Lower leg skin (tissue), 4 donors: ENCODE results near the gene APH1A. TPM values are rescaled to one million over a fixed set of nuclear protein-coding genes. Genes with fewer than 3 reads are reported as not detected.
A peak's percentile ranks its signal among the peaks of the same experiment; 100 is the strongest.
"Not testable (repeated sequence)": the region's sequence is repeated elsewhere in the genome, so short reads cannot be mapped to it uniquely, and the experiment has no call there.

Source experiments
- DNase-seq, 2 donors: peaks; one replicate each; pipeline ENCODE4 v3.0.0-alpha.2; 2019; ENCODE audit warnings: low spot score in 2 of 2
- H3K4me3 ChIP-seq: fragments of 200-600 bp; sonication (generic); 2 replicates; pipeline ENCODE4 v1.5.1; 2017; ENCODE audit warnings: mild to moderate bottlenecking, low read depth; ENCODE audit not compliant: poor library complexity, severe bottlenecking
- POLR2A ChIP-seq, 2 donors: fragments of 450-650 bp; IDR thresholded peaks; one replicate each; pipeline ENCODE4 v1.6.1; 2016 to 2017; ENCODE audit warnings: antibody characterized with exemption in 2 of 2, mild to moderate bottlenecking in 1 of 2, moderate library complexity in 1 of 2
- WGBS, 2 donors: methylation state at CpG; one replicate each; pipeline ENCODE4 v1.1.5; 2018; 5-methylcytosine and 5-hydroxymethylcytosine counted together
- intact Hi-C: fragments of 100-400 bp; cut with DNase I; formaldehyde crosslinking; loops from one replicate; pipeline ENCODE4 v1.15.0; 2023; ENCODE audit warnings: low total_unique reads
- total RNA-seq, 4 donors: library from RNA; depleted of rRNA; stranded (reverse); fragments of >200 nt; gene quantifications; one replicate each; pipeline ENCODE4 v1.1.0, GENCODE V29; 2016
- TF ChIP-seq, protein P1 (sequence below), 3 donors: fragments of 450-650 bp; IDR thresholded peaks; one replicate each; pipeline ENCODE4 v1.5.1; 2016; ENCODE audit warnings: antibody characterized with exemption in 3 of 3, mild to moderate bottlenecking in 3 of 3, moderate library complexity in 2 of 3

Gene APH1A
- total RNA-seq, 4 donors from 2014 or later = 113 to 139 (median 126) TPM

DNA sequence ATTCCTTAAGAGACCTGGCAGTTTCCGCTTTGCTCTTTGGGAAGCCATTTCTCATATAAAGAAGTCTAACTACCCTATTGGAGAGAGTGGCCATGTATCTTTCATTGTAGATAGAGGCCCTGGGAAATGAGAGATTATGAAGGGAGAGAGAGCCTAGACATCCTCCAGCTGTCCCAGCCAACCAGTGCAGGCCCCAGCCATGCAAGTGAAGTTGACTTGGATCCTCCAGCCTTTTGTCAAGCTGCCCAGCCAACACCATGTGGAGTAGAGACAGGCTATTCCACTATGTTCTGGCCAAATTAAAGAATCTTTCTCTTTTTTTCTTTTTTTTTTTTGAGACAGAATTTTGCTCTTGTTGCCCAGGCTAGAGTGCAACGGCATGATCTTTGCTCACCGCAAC, 25.8 kb downstream of the APH1A start:
- TF ChIP-seq, protein P1, sequence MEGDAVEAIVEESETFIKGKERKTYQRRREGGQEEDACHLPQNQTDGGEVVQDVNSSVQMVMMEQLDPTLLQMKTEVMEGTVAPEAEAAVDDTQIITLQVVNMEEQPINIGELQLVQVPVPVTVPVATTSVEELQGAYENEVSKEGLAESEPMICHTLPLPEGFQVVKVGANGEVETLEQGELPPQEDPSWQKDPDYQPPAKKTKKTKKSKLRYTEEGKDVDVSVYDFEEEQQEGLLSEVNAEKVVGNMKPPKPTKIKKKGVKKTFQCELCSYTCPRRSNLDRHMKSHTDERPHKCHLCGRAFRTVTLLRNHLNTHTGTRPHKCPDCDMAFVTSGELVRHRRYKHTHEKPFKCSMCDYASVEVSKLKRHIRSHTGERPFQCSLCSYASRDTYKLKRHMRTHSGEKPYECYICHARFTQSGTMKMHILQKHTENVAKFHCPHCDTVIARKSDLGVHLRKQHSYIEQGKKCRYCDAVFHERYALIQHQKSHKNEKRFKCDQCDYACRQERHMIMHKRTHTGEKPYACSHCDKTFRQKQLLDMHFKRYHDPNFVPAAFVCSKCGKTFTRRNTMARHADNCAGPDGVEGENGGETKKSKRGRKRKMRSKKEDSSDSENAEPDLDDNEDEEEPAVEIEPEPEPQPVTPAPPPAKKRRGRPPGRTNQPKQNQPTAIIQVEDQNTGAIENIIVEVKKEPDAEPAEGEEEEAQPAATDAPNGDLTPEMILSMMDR (IDR thresholded peaks at IDR 0.05) = no peak
- no peak for TF ChIP-seq POLR2A (IDR thresholded peaks at IDR 0.05)
- WGBS, 2 donors = 89 to 94% methylated on average over 3 of the region's 3 CpGs
- intact Hi-C loops = no loop called here
- peak in 1 of 2 donors; percentile 18 for DNase-seq
- H3K4me3 ChIP-seq = no peak overlapping the region

DNA sequence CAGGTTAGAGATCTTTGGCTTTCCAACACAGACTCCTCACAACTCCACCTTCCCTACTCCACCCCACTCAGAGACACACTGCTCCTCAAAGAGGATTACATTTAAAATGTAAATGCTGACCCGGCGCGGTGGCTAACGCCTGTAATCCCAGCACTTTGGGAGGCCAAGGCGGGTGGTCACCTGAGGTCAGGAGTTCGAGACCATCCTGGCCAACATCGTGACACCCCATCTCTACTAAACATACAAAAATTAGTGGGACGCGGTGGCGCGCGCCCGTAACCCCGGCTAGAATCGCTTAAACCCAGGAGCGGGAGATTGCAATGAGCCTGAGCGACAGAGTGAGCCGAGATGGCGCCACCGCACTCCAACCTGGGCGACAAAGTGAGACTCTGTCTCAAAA, 31.1 kb downstream of the APH1A start:
- intact Hi-C loops = no loop called here
- H3K4me3 ChIP-seq = no peak overlapping the region
- TF ChIP-seq, protein P1 (IDR thresholded peaks at IDR 0.05) = no peak
- no peak for TF ChIP-seq POLR2A (IDR thresholded peaks at IDR 0.05)
- 96% methylated on average over 21 of the region's 21 CpGs for WGBS, 2 donors
- DNase-seq = peak in 1 of 2 donors; percentile 68

DNA sequence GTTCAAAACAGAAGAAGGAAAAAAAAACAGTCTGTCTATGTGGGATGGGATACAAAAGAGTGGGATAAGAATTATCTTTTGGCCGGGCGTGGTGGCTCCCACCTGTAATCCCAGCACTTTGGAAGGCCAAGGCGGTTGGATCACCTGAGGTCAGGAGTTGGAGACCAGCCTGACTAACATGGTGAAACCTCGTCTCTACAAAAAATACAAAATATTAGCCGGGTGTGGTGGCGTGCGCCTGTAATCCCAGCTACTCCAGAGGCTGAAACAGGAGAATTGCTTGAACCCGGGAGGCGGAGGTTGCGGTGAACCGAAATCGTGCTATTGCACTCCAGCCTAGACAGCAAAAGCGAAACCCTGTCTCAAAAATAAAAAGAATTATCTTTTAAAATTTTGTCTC, 31.6 kb downstream of the APH1A start:
- intact Hi-C loops, H3K4me3 ChIP-seq: not testable (repeated sequence)
- WGBS, 2 donors = 84 to 86% methylated on average over 13 of the region's 13 CpGs
- DNase-seq = peak in 1 of 2 donors; percentile 66

DNA sequence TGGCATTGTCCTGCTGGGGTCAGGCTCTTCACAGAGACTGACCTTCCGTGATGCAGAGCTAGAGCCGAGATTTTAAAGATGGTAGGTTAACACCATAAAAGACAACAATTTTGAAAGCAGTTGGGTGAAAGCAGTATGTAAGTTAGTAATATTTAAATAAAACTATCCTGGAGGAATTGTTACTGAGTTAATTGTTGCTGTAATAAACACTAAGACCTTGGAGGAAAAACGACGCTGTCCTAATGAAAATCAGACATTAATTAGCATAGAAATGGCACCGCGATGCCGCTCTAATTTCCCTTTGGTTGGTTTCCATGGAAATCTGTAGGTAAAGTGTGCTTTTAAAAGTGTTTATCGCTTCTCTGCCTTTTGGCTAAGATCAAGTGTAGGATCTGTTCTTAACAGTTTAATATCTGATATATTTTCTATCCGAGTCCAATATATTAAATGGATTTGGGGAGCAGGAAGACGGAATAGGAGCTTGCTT, 32.2 kb downstream of the APH1A start:
- intact Hi-C loops = no loop called here
- peak overlapping the region; percentile 6 for H3K4me3 ChIP-seq
- no peak for TF ChIP-seq POLR2A (IDR thresholded peaks at IDR 0.05)
- TF ChIP-seq, protein P1 (IDR thresholded peaks at IDR 0.05) = no peak
- 14 to 20% methylated on average over 10 of the region's 10 CpGs for WGBS, 2 donors
- DNase-seq = peak in 1 of 2 donors; percentile 39

DNA sequence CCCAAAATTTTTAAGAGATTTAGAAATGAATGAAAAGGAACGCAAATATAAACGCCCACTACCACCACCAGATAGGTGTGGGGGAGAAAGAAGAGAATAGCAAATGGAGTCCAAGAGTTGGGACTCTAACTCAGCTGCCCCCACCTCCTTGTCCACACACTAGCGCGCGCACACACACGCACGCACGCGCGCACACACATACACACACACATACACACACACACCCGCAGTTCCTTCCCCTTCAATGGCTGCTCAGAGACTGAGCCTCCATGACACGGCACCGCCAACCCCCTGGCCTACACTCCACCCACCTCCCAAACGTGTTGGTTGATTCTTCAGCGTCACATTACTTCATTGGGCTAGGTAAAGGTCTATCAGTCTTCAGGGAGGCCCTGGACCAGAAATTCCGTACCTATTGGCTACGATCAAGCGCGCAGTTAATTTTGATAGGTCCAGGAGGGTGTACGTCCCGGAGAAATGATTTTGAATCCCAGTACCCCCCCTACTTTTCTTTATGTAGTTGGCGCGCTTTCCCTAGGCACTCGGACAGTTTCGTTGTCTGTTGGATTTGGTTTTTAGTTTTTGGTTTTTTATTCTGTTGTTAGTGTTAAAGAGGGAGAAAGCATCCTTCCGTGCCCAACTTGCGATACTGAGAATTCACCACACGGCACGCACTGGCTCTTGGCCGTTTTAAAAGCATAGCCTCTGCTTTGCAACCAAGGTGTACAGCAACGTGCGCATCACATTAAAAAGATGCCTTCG, 32.8 kb downstream of the APH1A start, which contains the start of gene ANP32E:
TSS of gene ANP32E (minus strand) at position 261 of the 762 bp plus-strand sequence. CDS start 326 bp downstream, outside the sequence.
- peak; percentile 98 to 99 for DNase-seq
- peak within 1 kb of the TSS; percentile 74 for H3K4me3 ChIP-seq
- WGBS, 2 donors = 0 to 1% methylated on average over 33 of the region's 33 CpGs
- intact Hi-C loops = no loop called here
- TF ChIP-seq, protein P1 (IDR thresholded peaks at IDR 0.05) = no peak
- no peak for TF ChIP-seq POLR2A (IDR thresholded peaks at IDR 0.05)

DNA sequence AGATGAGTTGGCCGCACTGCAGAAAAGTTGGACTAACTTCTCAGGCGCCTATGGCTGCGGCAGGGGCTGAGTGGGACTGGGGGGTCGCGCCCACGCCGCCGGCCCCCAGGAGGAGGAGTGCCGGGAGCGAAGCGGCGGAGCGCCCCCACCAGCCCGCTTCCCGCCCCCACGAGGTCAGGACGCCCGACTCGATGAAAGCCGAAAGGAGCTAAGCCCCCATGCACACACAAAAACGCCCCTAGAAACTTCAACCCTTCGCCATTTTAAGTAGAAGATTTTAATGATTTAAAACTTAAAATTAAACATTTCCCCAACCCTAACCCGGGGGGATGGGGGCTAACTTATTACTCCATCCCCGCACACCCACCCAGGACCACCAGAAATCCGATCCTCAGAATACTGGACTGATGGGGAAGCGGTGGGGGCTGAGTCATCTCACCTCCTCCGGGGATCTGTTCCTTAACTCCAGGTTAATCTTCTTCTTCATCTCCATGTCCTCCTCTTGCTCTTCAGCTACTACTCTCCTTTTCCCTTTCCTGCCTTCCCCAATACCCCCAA, 33.4 kb downstream of the APH1A start:
- intact Hi-C loops = no loop called here
- DNase-seq = peak in 1 of 2 donors; percentile 83
- peak overlapping the region; percentile 74 for H3K4me3 ChIP-seq
- 1 to 2% methylated on average over 24 to 25 of the region's 27 CpGs for WGBS, 2 donors
- TF ChIP-seq, protein P1 (IDR thresholded peaks at IDR 0.05) = no peak
- no peak for TF ChIP-seq POLR2A (IDR thresholded peaks at IDR 0.05)
